A549 (cell line): Measurements from ENCODE around the gene MCM3AP. TPM values are rescaled to one million over a fixed set of nuclear protein-coding genes. Genes with fewer than 3 reads are reported as not detected.

Experiments
- ATAC-seq, 2 experiments: fragments of 200-7000 bp in 1 of 2; fragments of >200 bp in 1 of 2; cut with Nextera tagmentation in 1 of 2; cut with Tn5 transposase in 1 of 2; 3 replicates each; pipeline versions ENCODE4 v1.8.0 to v1.9.1; 2018 to 2020; ENCODE audit warnings: mild to moderate bottlenecking in 1 of 2, moderate library complexity in 1 of 2
- CTCF ChIA-PET: fragments of 300-600 bp; sonication (Branson Sonifier 250); formaldehyde crosslinking; extraction: SDS; loops from one replicate; lab custom pipeline; 2021; ENCODE audit warnings: antibody characterized with exemption, inconsistent platforms; lab: Yijun Ruan, JAX
- POLR2A ChIA-PET: fragments of 350-600 bp; formaldehyde crosslinking; extraction: SDS; loops from one replicate; lab custom pipeline; 2021; ENCODE audit warnings: antibody characterized with exemption, inconsistent platforms; lab: Yijun Ruan, JAX
- DNase-seq, 2 experiments: peaks; one replicate each; pipeline versions ENCODE4 v3.0.0 to v3.0.0-alpha.2; 2011 to 2016; ENCODE audit warnings: low read depth in 1 of 2, low spot score in 1 of 2
- FAIRE-seq: peaks from 2 replicates; lab custom pipeline; 2011; peaks lifted over from hg19 to GRCh38; lab: Jason Lieb, UNC
- H3K27ac ChIP-seq, 2 experiments: fragments of >200 bp; sonication (Bioruptor Twin); formaldehyde crosslinking; 3 replicates each; pipeline ENCODE4 v1.5.1; 2016 to 2017
- H3K4me1 ChIP-seq: fragments of >200 bp; sonication (Bioruptor Twin); formaldehyde crosslinking; 3 replicates; pipeline ENCODE4 v1.6.1; 2016
- H3K4me2 ChIP-seq: fragments of >200 bp; sonication (Bioruptor Twin); formaldehyde crosslinking; 3 replicates; pipeline ENCODE4 v1.6.1; 2016
- H3K4me3 ChIP-seq: fragments of >200 bp; sonication (Bioruptor Twin); formaldehyde crosslinking; 3 replicates; pipeline ENCODE4 v1.5.1; 2016
- H3K9me3 ChIP-seq: fragments of >200 bp; sonication (Bioruptor Twin); formaldehyde crosslinking; 3 replicates; pipeline ENCODE4 v1.6.1; 2016
- BHLHE40 ChIP-seq: IDR thresholded peaks from 2 replicates; pipeline ENCODE4 v1.6.1; 2012; ENCODE audit warnings: low read depth, low read length, inconsistent platforms
- CBX2 ChIP-seq: fragments of 200-600 bp; sonication (generic); IDR thresholded peaks from 2 replicates; pipeline ENCODE4 v1.6.1; 2016; ENCODE audit warnings: low read depth, mild to moderate bottlenecking, borderline replicate concordance
- CHD2 ChIP-seq: fragments of 150-350 bp; IDR thresholded peaks from 2 replicates; pipeline ENCODE4 v1.6.1; 2014; ENCODE audit warnings: low read length; ENCODE audit not compliant: partially characterized antibody
- EHF ChIP-seq: fragments of 250-450 bp; sonication (Bioruptor Pico); IDR thresholded peaks from 2 replicates; pipeline ENCODE4 v1.5.0; 2020; ENCODE audit warnings: mild to moderate bottlenecking
- FOXS1 ChIP-seq: fragments of 250-450 bp; sonication (Bioruptor Pico); IDR thresholded peaks from 2 replicates; pipeline ENCODE4 v1.5.0; 2020; ENCODE audit warnings: mild to moderate bottlenecking, moderate library complexity
- GATA3 ChIP-seq: IDR thresholded peaks from 2 replicates; pipeline ENCODE4 v1.6.1; 2012; ENCODE audit warnings: borderline replicate concordance
- HDAC2 ChIP-seq: fragments of 200-600 bp; sonication (generic); IDR thresholded peaks from 2 replicates; pipeline ENCODE4 v1.6.1; 2016
- HOXB13 ChIP-seq: fragments of 250-450 bp; sonication (Bioruptor Pico); IDR thresholded peaks from 2 replicates; pipeline ENCODE4 v1.5.0; 2020; ENCODE audit warnings: low read depth, mild to moderate bottlenecking, moderate library complexity
- JUN ChIP-seq, 2 experiments: fragments of >200 bp; sonication (Bioruptor Twin); formaldehyde crosslinking; IDR thresholded peaks; 2 replicates in 1 of 2; 3 replicates in 1 of 2; pipeline ENCODE4 v1.6.1; 2016 to 2017
- JUNB ChIP-seq: fragments of >200 bp; sonication (Bioruptor Twin); formaldehyde crosslinking; IDR thresholded peaks from 2 replicates; pipeline ENCODE4 v1.6.1; 2016
- MAFK ChIP-seq: fragments of 450-650 bp; IDR thresholded peaks from 2 replicates; pipeline ENCODE4 v1.6.1; 2014; ENCODE audit not compliant: partially characterized antibody
- NR3C1 ChIP-seq: fragments of >200 bp; sonication (Bioruptor Twin); formaldehyde crosslinking; IDR thresholded peaks from 3 replicates; pipeline ENCODE4 v1.6.1; 2017
- PHF8 ChIP-seq: fragments of 200-600 bp; sonication (generic); IDR thresholded peaks from 2 replicates; pipeline ENCODE4 v1.6.1; 2016; ENCODE audit warnings: low read depth, mild to moderate bottlenecking, antibody characterized with exemption, moderate library complexity, borderline replicate concordance
- POLR2AphosphoS2 ChIP-seq: conservative IDR thresholded peaks from 2 replicates; pipeline ENCODE4 v1.6.1; 2012; ENCODE audit warnings: low read length, improper control_type of control experiment, inconsistent platforms
- RFX5 ChIP-seq: fragments of 450-650 bp; IDR thresholded peaks from 2 replicates; pipeline ENCODE4 v1.7.1; 2014; ENCODE audit warnings: antibody characterized with exemption, mild to moderate bottlenecking, moderate library complexity
- SMC3 ChIP-seq: fragments of >200 bp; sonication (Bioruptor Twin); formaldehyde crosslinking; IDR thresholded peaks from 3 replicates; pipeline ENCODE4 v1.6.1; 2018; ENCODE audit warnings: inconsistent platforms
- SREBF2 ChIP-seq: fragments of 450-650 bp; IDR thresholded peaks from 2 replicates; pipeline ENCODE4 v1.6.1; 2014; ENCODE audit warnings: mild to moderate bottlenecking, moderate library complexity
- TP53 ChIP-seq: fragments of 250-450 bp; sonication (Bioruptor Pico); IDR thresholded peaks from 2 replicates; pipeline ENCODE4 v1.5.0; 2021; ENCODE audit warnings: mild to moderate bottlenecking, moderate library complexity
- ZFP36 ChIP-seq: fragments of 450-650 bp; IDR thresholded peaks from 2 replicates; pipeline ENCODE4 v1.6.1; 2014; ENCODE audit warnings: borderline replicate concordance; ENCODE audit not compliant: partially characterized antibody
- ZSCAN20 ChIP-seq: fragments of 250-450 bp; sonication (Bioruptor Pico); IDR thresholded peaks from 2 replicates; pipeline ENCODE4 v1.8.0; 2022; ENCODE audit warnings: mild to moderate bottlenecking, moderate library complexity
- WGBS: methylation state at CpG from one replicate; pipeline ENCODE4 v1.1.6; 2017; ENCODE audit errors: missing lambda C conversion rate; 5-methylcytosine and 5-hydroxymethylcytosine counted together
- polyA plus RNA-seq, 4 experiments: library from polyadenylated mRNA; depleted of rRNA in 3 of 4; stranded (reverse); fragments of >200 nt; fragmentation: RNase III in 1 of 4; extraction: RNeasy Plus Mini Kit Qiagen cat#74134 plus additional on column Dnase treatment in 1 of 4; gene quantifications; 2 replicates in 3 of 4; 3 replicates in 1 of 4; pipeline ENCODE4 v1.2.3, GENCODE V29; 2011 to 2017
- TF ChIP-seq, protein P1 (sequence below): IDR thresholded peaks from 2 replicates; pipeline ENCODE4 v1.6.1; 2012
- TF ChIP-seq, protein P2 (sequence below): fragments of 450-650 bp; IDR thresholded peaks from 2 replicates; pipeline ENCODE4 v1.6.1; 2014; ENCODE audit warnings: antibody characterized with exemption
- TF ChIP-seq, protein P3 (sequence below): fragments of 200-600 bp; sonication (generic); IDR thresholded peaks from 2 replicates; pipeline ENCODE4 v1.6.1; 2016; ENCODE audit warnings: antibody characterized with exemption, mild to moderate bottlenecking, moderate library complexity
- TF ChIP-seq, protein P4 (sequence below): IDR thresholded peaks from 2 replicates; pipeline ENCODE4 v1.6.1; 2012; ENCODE audit warnings: low read depth, borderline replicate concordance
- TF ChIP-seq, protein P5 (sequence below): fragments of >200 bp; sonication (Bioruptor Twin); formaldehyde crosslinking; IDR thresholded peaks from 3 replicates; pipeline ENCODE4 v1.5.1; 2016

The MCM3AP gene
- polyA plus RNA-seq, 2 of the 4 experiments (the other 2 are of a cell fraction), result 41.2 to 43.6 TPM

DNA sequence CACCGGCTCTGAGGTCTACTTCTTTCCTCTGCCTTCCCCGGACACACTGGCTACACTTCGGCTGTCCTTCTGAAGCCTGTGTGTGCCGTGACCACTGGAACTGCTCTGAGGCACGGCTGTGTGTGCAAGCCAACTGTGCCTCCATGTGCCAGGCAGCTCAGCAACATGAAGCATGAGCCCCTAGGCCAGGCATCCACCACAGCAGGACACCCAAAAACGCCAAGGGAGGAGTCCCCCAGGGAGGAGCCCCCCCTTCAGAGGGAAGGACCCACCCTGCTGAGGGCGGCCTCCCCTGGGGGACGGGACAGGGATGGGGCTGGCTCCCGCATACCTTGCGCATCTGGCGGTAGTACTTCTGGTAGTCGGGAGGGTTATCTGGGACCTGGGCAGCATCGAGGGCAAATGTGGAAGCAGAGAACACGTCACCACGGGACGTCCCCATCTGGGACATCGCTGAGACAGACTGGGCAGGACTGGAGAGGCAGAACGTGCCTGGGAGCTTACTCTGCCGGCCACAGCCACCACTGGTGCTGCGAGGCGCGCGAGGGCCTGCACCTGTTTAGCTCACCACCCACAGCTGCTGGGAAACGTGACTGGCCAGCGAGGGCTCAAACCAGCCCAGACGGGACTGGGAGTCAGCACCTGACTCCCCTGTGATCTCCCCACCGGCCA is 77.4 kb downstream of the MCM3AP start:
- no peak for DNase-seq
- no peak for ATAC-seq
- ChIA-PET CTCF (interaction anchor here (1.5 kb wide), 1 partner anchor 17 kb away, joined by 4 read pairs; no protein-coding TSS in a partner anchor), POLR2A (no interaction called here)
- Histone ChIP-seq H3K4me1 (no peaks in the 10 kb centered on the region), H3K4me2 (no peak overlapping the region), H3K4me3 (no peak overlapping the region), H3K9me3 (no peaks in the 10 kb centered on the region), H3K27ac (no peak overlapping the region)
- 86% methylated on average over 10 of the region's 27 CpGs for WGBS
- no peak for FAIRE-seq
- TF ChIP-seq HDAC2 (no peak), PHF8 (no peak), SMC3 (no peak), POLR2AphosphoS2 (no peak), CBX2 (no peak), ZSCAN20 (CRISPR knock-in tag) (no peak), ZFP36 (no peak), BHLHE40 (no peak), HOXB13 (CRISPR knock-in tag) (no peak), GATA3 (no peak), SREBF2 (no peak), EHF (CRISPR knock-in tag) (no peak), JUN (IDR thresholded peaks at IDR 0.05) (no peak), MAFK (no peak), RFX5 (no peak), NR3C1 (no peak), CHD2 (no peak), FOXS1 (CRISPR knock-in tag) (no peak)
- TF ChIP-seq, protein P1, sequence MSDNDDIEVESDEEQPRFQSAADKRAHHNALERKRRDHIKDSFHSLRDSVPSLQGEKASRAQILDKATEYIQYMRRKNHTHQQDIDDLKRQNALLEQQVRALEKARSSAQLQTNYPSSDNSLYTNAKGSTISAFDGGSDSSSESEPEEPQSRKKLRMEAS, result no peak
- TF ChIP-seq, protein P2, sequence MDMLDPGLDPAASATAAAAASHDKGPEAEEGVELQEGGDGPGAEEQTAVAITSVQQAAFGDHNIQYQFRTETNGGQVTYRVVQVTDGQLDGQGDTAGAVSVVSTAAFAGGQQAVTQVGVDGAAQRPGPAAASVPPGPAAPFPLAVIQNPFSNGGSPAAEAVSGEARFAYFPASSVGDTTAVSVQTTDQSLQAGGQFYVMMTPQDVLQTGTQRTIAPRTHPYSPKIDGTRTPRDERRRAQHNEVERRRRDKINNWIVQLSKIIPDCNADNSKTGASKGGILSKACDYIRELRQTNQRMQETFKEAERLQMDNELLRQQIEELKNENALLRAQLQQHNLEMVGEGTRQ, result no peak

DNA sequence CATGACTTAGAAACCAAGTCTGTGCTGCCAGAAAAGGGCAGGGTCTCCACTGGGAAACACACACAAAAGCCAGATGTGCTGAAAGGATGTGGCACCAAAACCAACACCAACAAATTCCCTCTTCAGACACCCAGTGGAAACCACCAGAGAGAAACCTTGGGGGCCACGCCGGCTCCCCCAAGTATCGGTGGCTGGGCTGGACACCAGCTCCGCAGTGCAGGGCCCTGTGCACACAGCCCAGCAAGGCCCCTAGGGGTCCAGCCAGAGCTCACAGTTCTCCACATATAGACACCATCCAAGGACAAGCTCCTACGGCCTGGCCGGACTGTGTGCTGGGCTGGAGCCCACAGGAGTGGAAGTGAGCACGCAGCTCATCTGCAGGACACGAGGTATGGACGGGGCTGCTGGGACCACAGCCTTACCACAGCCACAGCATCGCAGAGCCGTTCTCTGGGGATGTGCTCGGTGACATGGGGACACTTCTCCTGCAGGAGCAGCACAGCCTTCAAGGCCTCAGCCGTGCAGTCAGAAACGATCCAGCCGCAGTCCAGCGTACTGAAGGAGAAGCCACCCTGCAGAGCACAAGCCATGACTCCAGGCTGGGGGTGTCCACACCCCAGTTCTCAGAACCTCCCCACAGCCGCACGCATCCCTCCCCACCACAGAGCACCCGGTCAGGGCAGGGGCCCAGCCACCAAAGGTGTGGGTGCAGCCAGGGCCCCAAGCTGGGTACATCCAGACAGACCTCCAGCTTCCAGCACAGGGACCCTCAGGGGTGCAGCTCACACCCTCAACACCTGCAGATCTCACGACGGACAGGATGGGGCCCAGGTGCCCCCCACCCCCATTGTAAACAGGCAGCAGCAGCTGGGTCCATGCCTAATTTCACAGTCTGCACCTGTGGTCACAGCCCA is 78.1 kb downstream of the MCM3AP start:
- CTCF ChIA-PET, result interaction anchor here (1.5 to 1.6 kb wide), 2 partner anchors 16 to 18 kb away, joined by 3 to 4 read pairs; no protein-coding TSS in a partner anchor
- Histone ChIP-seq H3K4me2 (no peak overlapping the region), H3K27ac (no peak overlapping the region), H3K4me3 (no peak overlapping the region), H3K4me1 (no peaks in the 10 kb centered on the region), H3K9me3 (no peaks in the 10 kb centered on the region)
- TF ChIP-seq, protein P3, sequence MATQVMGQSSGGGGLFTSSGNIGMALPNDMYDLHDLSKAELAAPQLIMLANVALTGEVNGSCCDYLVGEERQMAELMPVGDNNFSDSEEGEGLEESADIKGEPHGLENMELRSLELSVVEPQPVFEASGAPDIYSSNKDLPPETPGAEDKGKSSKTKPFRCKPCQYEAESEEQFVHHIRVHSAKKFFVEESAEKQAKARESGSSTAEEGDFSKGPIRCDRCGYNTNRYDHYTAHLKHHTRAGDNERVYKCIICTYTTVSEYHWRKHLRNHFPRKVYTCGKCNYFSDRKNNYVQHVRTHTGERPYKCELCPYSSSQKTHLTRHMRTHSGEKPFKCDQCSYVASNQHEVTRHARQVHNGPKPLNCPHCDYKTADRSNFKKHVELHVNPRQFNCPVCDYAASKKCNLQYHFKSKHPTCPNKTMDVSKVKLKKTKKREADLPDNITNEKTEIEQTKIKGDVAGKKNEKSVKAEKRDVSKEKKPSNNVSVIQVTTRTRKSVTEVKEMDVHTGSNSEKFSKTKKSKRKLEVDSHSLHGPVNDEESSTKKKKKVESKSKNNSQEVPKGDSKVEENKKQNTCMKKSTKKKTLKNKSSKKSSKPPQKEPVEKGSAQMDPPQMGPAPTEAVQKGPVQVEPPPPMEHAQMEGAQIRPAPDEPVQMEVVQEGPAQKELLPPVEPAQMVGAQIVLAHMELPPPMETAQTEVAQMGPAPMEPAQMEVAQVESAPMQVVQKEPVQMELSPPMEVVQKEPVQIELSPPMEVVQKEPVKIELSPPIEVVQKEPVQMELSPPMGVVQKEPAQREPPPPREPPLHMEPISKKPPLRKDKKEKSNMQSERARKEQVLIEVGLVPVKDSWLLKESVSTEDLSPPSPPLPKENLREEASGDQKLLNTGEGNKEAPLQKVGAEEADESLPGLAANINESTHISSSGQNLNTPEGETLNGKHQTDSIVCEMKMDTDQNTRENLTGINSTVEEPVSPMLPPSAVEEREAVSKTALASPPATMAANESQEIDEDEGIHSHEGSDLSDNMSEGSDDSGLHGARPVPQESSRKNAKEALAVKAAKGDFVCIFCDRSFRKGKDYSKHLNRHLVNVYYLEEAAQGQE, result no peak
- TF ChIP-seq CBX2 (no peak), SREBF2 (no peak), EHF (CRISPR knock-in tag) (no peak), JUNB (no peak), TP53 (CRISPR knock-in tag) (no peak)
- TF ChIP-seq, protein P4, sequence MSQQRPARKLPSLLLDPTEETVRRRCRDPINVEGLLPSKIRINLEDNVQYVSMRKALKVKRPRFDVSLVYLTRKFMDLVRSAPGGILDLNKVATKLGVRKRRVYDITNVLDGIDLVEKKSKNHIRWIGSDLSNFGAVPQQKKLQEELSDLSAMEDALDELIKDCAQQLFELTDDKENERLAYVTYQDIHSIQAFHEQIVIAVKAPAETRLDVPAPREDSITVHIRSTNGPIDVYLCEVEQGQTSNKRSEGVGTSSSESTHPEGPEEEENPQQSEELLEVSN, result no peak
- TF ChIP-seq, protein P5, sequence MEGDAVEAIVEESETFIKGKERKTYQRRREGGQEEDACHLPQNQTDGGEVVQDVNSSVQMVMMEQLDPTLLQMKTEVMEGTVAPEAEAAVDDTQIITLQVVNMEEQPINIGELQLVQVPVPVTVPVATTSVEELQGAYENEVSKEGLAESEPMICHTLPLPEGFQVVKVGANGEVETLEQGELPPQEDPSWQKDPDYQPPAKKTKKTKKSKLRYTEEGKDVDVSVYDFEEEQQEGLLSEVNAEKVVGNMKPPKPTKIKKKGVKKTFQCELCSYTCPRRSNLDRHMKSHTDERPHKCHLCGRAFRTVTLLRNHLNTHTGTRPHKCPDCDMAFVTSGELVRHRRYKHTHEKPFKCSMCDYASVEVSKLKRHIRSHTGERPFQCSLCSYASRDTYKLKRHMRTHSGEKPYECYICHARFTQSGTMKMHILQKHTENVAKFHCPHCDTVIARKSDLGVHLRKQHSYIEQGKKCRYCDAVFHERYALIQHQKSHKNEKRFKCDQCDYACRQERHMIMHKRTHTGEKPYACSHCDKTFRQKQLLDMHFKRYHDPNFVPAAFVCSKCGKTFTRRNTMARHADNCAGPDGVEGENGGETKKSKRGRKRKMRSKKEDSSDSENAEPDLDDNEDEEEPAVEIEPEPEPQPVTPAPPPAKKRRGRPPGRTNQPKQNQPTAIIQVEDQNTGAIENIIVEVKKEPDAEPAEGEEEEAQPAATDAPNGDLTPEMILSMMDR, result no peak
- FAIRE-seq, result no peak
- POLR2A ChIA-PET, result no interaction called here
- no peak for DNase-seq
- ATAC-seq, result no peak
- 96% methylated on average over 12 of the region's 21 CpGs for WGBS
